CD14-positive monocyte (primary cell): ENCODE data around the gene UPK1B. TPM values are rescaled to one million over a fixed set of nuclear protein-coding genes. Genes with fewer than 3 reads are reported as not detected.

Source experiments
- DNase-seq, 3 donors: peaks; one replicate each; pipeline ENCODE4 v3.0.0-alpha.2; 2011 to 2022
- H2AFZ ChIP-seq: 2 replicates; pipeline ENCODE4 v1.6.0; 2012; ENCODE audit warnings: mild to moderate bottlenecking, low read depth, low read length, inconsistent platforms; ENCODE audit not compliant: insufficient read depth, poor library complexity, severe bottlenecking
- H3K27ac ChIP-seq, 2 donors: 1 replicate in 1 of 2; 2 replicates in 1 of 2; pipeline ENCODE4 v1.5.1; 2012 to 2013; ENCODE audit warnings: low read length in 2 of 2, control low read depth in 1 of 2, inconsistent platforms in 1 of 2, low read depth in 1 of 2, mild to moderate bottlenecking in 1 of 2
- H3K27me3 ChIP-seq, 2 donors: one replicate each; pipeline versions ENCODE4 v1.6.0 to v1.6.1; 2011 to 2013; ENCODE audit warnings: low read length in 2 of 2; ENCODE audit not compliant: control insufficient read depth in 2 of 2, insufficient read depth in 2 of 2
- H3K36me3 ChIP-seq, 2 donors: replicated peaks in 1 of 2; 1 replicate in 1 of 2; 2 replicates in 1 of 2; pipeline versions ENCODE4 v1.5.1 to v1.6.1; 2012 to 2013; ENCODE audit warnings: low read length in 2 of 2, control low read depth in 1 of 2, inconsistent platforms in 1 of 2, mild to moderate bottlenecking in 1 of 2; ENCODE audit not compliant: insufficient read depth in 2 of 2, control insufficient read depth in 1 of 2
- H3K4me1 ChIP-seq, 2 donors: 1 replicate in 1 of 2; 2 replicates in 1 of 2; pipeline versions ENCODE4 v1.5.1 to v1.6.1; 2012 to 2013; ENCODE audit warnings: low read length in 2 of 2, control low read depth in 1 of 2, inconsistent platforms in 1 of 2, mild to moderate bottlenecking in 1 of 2, moderate library complexity in 1 of 2; ENCODE audit not compliant: insufficient read depth in 2 of 2, control insufficient read depth in 1 of 2
- H3K4me2 ChIP-seq: replicated peaks from 2 replicates; pipeline ENCODE3; 2012; ENCODE audit warnings: low read length, moderate library complexity, mild to moderate bottlenecking; ENCODE audit not compliant: poor library complexity, severe bottlenecking; ENCODE audit errors: extremely low read depth
- H3K4me3 ChIP-seq, 3 experiments: fragments of 200-600 bp in 1 of 3; sonication (generic) in 1 of 3; replicated peaks in 1 of 3; 1 replicate in 2 of 3; 2 replicates in 1 of 3; pipeline ENCODE4 v1.5.1; 2011 to 2013; ENCODE audit warnings: low read length in 3 of 3, mild to moderate bottlenecking in 3 of 3, control low read depth in 2 of 3, low read depth in 2 of 3, inconsistent platforms in 1 of 3, moderate library complexity in 1 of 3
- H3K79me2 ChIP-seq: 2 replicates; pipeline ENCODE4 v1.6.0; 2012; ENCODE audit warnings: mild to moderate bottlenecking, control low read depth, inconsistent platforms, low read length, moderate library complexity; ENCODE audit not compliant: insufficient read depth
- H3K9ac ChIP-seq: 2 replicates; pipeline ENCODE4 v1.6.0; 2017; ENCODE audit warnings: low read length, mild to moderate bottlenecking; ENCODE audit not compliant: insufficient read depth, poor library complexity, severe bottlenecking
- H3K9me3 ChIP-seq, 2 donors: replicated peaks in 1 of 2; 1 replicate in 1 of 2; 2 replicates in 1 of 2; pipeline versions ENCODE4 v1.5.1 to v1.6.1; 2012 to 2013; ENCODE audit warnings: low read length in 2 of 2, control low read depth in 1 of 2; ENCODE audit not compliant: control insufficient read depth in 1 of 2, insufficient read depth in 1 of 2
- H4K20me1 ChIP-seq: 2 replicates; pipeline ENCODE4 v1.6.0; 2012; ENCODE audit warnings: mild to moderate bottlenecking, low read length, control low read depth, moderate library complexity; ENCODE audit not compliant: insufficient read depth
- H3K27ac Mint-ChIP-seq, 7 donors: one replicate each; pipeline ENCODE4 v1.8.0; 2020; ENCODE audit warnings: mild to moderate bottlenecking in 7 of 7, mixed read lengths in 7 of 7, moderate library complexity in 6 of 7, inconsistent platforms in 2 of 7
- H3K27me3 Mint-ChIP-seq, 3 donors: one replicate each; pipeline ENCODE4 v1.8.0; 2021 to 2022; ENCODE audit warnings: low read depth in 3 of 3, mild to moderate bottlenecking in 3 of 3, mixed read lengths in 3 of 3, moderate library complexity in 3 of 3, inconsistent platforms in 1 of 3
- H3K36me3 Mint-ChIP-seq, 2 donors: one replicate each; pipeline ENCODE4 v1.8.0; 2020; ENCODE audit warnings: mixed read lengths in 2 of 2, inconsistent platforms in 1 of 2, mild to moderate bottlenecking in 1 of 2
- H3K4me1 Mint-ChIP-seq: one replicate; pipeline ENCODE4 v1.8.0; 2020; ENCODE audit warnings: mild to moderate bottlenecking, mixed read lengths
- H3K4me3 Mint-ChIP-seq, 2 donors: one replicate each; pipeline ENCODE4 v1.8.0; 2020; ENCODE audit warnings: mild to moderate bottlenecking in 2 of 2, mixed read lengths in 2 of 2, moderate library complexity in 1 of 2
- H3K9me3 Mint-ChIP-seq, 7 donors: one replicate each; pipeline ENCODE4 v1.8.0; 2020 to 2022; ENCODE audit warnings: mixed read lengths in 7 of 7, mild to moderate bottlenecking in 6 of 7, moderate library complexity in 6 of 7, inconsistent platforms in 2 of 7
- CTCF ChIP-seq: fragments of 200-600 bp; IDR thresholded peaks from one replicate; pipeline ENCODE4 v1.8.0; 2022; ENCODE audit warnings: antibody characterized with exemption, mild to moderate bottlenecking
- WGBS: methylation state at CpG from one replicate; pipeline ENCODE4 v1.1.5; 2013; ENCODE audit warnings: missing lambda C conversion rate; ENCODE audit not compliant: insufficient coverage; 5-methylcytosine and 5-hydroxymethylcytosine counted together
- intact Hi-C, 2 donors: fragments of 100-400 bp; cut with micrococcal nuclease; formaldehyde crosslinking; loops; one replicate each; pipeline versions ENCODE4 v1.15.0 to v1.15.1; 2023
- polyA plus RNA-seq, 3 donors: library from polyadenylated mRNA; depleted of rRNA in 1 of 3; unstranded in 2 of 3; stranded (reverse) in 1 of 3; fragments of 300-500 nt in 2 of 3; fragments of >200 nt in 1 of 3; fragmentation: Illumina TruSeq in 2 of 3; gene quantifications; 1 replicate in 2 of 3; 2 replicates in 1 of 3; pipeline ENCODE4 v1.2.3, GENCODE V29; 2012 to 2021

Gene UPK1B
- polyA plus RNA-seq, 3 donors, result not detected

GRCh38 chr3:119238363-119238762, 65.0 kb downstream of the UPK1B start:
- Histone ChIP-seq H3K36me3 (peaks cover 17 to 28% of the 10 kb centered on the region in 2 donors), H3K79me2 (peaks cover 40% of the 10 kb centered on the region), H3K4me3 (peak overlapping the region in 1 of 3 experiments; percentile 57), H3K9ac (no peak overlapping the region), H3K27me3 (no peaks in the 10 kb centered on the region), H2AFZ (peak overlapping the region; percentile 50), H4K20me1 (no peaks in the 10 kb centered on the region), H3K9me3 (no peaks in the 10 kb centered on the region), H3K4me2 (peak overlapping the region; percentile 61), H3K27ac (peak overlapping the region in 1 of 2 donors; percentile 34), H3K4me1 (peaks cover 28 to 48% of the 10 kb centered on the region in 2 donors)
- no peak overlapping the region for H3K4me3 Mint-ChIP-seq
- peaks cover 23 to 29% of the 10 kb centered on the region in 2 donors for H3K36me3 Mint-ChIP-seq
- peak overlapping the region in 1 of 7 donors; percentile 49 for H3K27ac Mint-ChIP-seq
- no CpG with 5 or more reads among the region's 4 CpGs for WGBS
- no peak for DNase-seq
- peaks cover 0 to 4% (median 0%) of the 10 kb centered on the region in 7 donors for H3K9me3 Mint-ChIP-seq
- H3K4me1 Mint-ChIP-seq, result peaks cover 36% of the 10 kb centered on the region
- intact Hi-C loops, result no loop called here
- no peak for TF ChIP-seq CTCF
- H3K27me3 Mint-ChIP-seq, result no peaks in the 10 kb centered on the region

- Histone ChIP-seq H3K9ac (peak overlapping the region; percentile 88), H3K9me3 (no peaks in the 10 kb centered on the region), H3K79me2 (peaks cover 40% of the 10 kb centered on the region), H3K4me3 (peak overlapping the region in 2 of 3 experiments; percentile 83 to 84), H3K27me3 (no peaks in the 10 kb centered on the region), H3K4me2 (peak overlapping the region; percentile 89), H2AFZ (no peak overlapping the region), H3K4me1 (peaks cover 28 to 48% of the 10 kb centered on the region in 2 donors), H3K27ac (peak overlapping the region in 1 of 2 donors; percentile 90), H4K20me1 (no peaks in the 10 kb centered on the region), H3K36me3 (peaks cover 13 to 19% of the 10 kb centered on the region in 2 donors)
- peak in 1 of 3 donors; percentile 23 for DNase-seq
- H3K4me1 Mint-ChIP-seq, result peaks cover 36% of the 10 kb centered on the region
- peak overlapping the region; percentile 80 to 92 for H3K4me3 Mint-ChIP-seq
- H3K27me3 Mint-ChIP-seq, result no peaks in the 10 kb centered on the region
- no CpG with 5 or more reads among the region's 5 CpGs for WGBS
- peaks cover 18 to 19% of the 10 kb centered on the region in 2 donors for H3K36me3 Mint-ChIP-seq
- peak overlapping the region in 5 of 7 donors; percentile 86 to 90 (median 89) for H3K27ac Mint-ChIP-seq
- intact Hi-C loops, result no loop called here
- TF ChIP-seq CTCF, result no peak
- H3K9me3 Mint-ChIP-seq, result peaks cover 0 to 4% (median 0%) of the 10 kb centered on the region in 7 donors
Measured at GRCh38 chr3:119239206-119239820, 65.9 kb downstream of the UPK1B start.
